Measurements from ENCODE around the gene TIGD3.

DNA sequence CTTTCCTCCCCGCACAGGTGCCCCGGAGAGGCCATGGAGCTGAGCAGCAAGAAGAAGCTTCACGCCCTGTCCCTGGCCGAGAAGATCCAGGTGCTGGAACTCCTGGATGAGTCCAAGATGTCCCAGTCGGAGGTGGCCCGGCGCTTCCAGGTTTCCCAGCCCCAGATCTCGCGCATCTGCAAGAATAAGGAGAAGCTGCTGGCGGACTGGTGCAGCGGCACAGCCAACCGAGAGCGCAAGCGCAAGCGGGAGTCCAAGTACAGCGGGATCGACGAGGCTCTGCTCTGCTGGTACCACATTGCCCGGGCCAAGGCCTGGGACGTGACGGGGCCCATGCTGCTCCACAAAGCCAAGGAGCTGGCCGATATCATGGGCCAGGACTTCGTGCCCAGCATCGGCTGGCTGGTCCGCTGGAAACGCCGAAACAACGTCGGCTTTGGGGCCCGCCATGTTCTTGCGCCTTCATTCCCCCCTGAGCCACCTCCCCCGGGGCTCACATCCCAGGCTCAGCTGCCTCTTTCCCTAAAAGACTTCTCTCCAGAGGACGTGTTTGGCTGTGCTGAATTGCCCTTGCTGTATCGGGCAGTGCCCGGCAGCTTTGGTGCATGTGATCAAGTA, 1.3 kb downstream of the TIGD3 start:
- TF ChIP-seq CREB1 (CRISPR knock-in tag; IDR thresholded peaks at IDR 0.05; ENCODE audit: low read depth) = no peak
- TF ChIP-seq REST (IDR thresholded peaks at IDR 0.05; ENCODE audit: unreplicated experiment) = no peak
- TF ChIP-seq, protein P1, sequence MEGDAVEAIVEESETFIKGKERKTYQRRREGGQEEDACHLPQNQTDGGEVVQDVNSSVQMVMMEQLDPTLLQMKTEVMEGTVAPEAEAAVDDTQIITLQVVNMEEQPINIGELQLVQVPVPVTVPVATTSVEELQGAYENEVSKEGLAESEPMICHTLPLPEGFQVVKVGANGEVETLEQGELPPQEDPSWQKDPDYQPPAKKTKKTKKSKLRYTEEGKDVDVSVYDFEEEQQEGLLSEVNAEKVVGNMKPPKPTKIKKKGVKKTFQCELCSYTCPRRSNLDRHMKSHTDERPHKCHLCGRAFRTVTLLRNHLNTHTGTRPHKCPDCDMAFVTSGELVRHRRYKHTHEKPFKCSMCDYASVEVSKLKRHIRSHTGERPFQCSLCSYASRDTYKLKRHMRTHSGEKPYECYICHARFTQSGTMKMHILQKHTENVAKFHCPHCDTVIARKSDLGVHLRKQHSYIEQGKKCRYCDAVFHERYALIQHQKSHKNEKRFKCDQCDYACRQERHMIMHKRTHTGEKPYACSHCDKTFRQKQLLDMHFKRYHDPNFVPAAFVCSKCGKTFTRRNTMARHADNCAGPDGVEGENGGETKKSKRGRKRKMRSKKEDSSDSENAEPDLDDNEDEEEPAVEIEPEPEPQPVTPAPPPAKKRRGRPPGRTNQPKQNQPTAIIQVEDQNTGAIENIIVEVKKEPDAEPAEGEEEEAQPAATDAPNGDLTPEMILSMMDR (conservative IDR thresholded peaks at IDR 0.05; ENCODE audit: low read depth in 2 of 2) = no peak
- TF ChIP-seq POLR2AphosphoS5 (IDR thresholded peaks at IDR 0.05; ENCODE audit: low read depth) = no peak; the same call in 1 of the 2 replicates
- no peak for TF ChIP-seq EZH2phosphoT487 (IDR thresholded peaks at IDR 0.05; ENCODE audit: unreplicated experiment)
- TF ChIP-seq ZNF462 (CRISPR knock-in tag; IDR thresholded peaks at IDR 0.05) = no peak
- TF ChIP-seq JUNB (IDR thresholded peaks at IDR 0.05; ENCODE audit: unreplicated experiment) = no peak
- peak; percentile 42 for TF ChIP-seq EZH2 (IDR thresholded peaks at IDR 0.05; ENCODE audit: low read depth, unreplicated experiment)
- no peak for TF ChIP-seq ZNF114 (CRISPR knock-in tag; IDR thresholded peaks at IDR 0.05)
- TF ChIP-seq ETS1 (IDR thresholded peaks at IDR 0.05) = no peak
- TF ChIP-seq ZNF331 (CRISPR knock-in tag; IDR thresholded peaks at IDR 0.05; ENCODE audit: low read depth) = no peak
- TF ChIP-seq STAT1 (IDR thresholded peaks at IDR 0.05; ENCODE audit: unreplicated experiment) = no peak

Measured in GM23338 (cell line).